ENCODE data around the gene GPR26.

DNA sequence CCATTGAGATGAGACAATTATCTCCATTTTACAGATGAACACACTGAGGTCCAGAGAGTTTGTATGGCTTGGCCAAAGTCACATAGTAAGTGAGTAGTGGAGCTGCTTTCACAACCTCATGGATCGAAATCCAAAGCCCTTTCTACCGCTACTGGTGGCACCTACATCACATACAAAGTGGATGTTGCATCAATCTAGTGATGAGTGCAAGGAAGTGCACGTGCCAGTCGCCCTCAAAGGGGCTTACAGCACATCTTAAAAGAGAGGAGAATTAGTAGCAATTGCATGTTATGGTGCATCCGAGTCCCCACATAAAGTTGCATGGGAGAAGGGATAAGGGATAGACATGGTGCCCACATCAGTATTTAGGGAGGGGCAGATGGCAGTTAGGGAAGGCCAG lies 31.0 kb upstream of the GPR26 start:
- TF ChIP-seq, protein P1, sequence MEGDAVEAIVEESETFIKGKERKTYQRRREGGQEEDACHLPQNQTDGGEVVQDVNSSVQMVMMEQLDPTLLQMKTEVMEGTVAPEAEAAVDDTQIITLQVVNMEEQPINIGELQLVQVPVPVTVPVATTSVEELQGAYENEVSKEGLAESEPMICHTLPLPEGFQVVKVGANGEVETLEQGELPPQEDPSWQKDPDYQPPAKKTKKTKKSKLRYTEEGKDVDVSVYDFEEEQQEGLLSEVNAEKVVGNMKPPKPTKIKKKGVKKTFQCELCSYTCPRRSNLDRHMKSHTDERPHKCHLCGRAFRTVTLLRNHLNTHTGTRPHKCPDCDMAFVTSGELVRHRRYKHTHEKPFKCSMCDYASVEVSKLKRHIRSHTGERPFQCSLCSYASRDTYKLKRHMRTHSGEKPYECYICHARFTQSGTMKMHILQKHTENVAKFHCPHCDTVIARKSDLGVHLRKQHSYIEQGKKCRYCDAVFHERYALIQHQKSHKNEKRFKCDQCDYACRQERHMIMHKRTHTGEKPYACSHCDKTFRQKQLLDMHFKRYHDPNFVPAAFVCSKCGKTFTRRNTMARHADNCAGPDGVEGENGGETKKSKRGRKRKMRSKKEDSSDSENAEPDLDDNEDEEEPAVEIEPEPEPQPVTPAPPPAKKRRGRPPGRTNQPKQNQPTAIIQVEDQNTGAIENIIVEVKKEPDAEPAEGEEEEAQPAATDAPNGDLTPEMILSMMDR (IDR thresholded peaks at IDR 0.05) = no peak
- no peak for TF ChIP-seq POLR2A (IDR thresholded peaks at IDR 0.05)
